SU-DHL-6 (cell line): Measurements from ENCODE around the gene SCAPER.

ENCODE experiments used
- EZH2phosphoT487 ChIP-seq: fragments of 200-600 bp; sonication (generic), shearing (Covaris generic); conservative IDR thresholded peaks from 2 replicates; pipeline ENCODE4 v1.6.1; 2018; ENCODE audit warnings: mild to moderate bottlenecking, antibody characterized with exemption, low read length, moderate library complexity, mixed read lengths
- TF ChIP-seq, protein P1 (sequence below): fragments of 200-600 bp; sonication (generic); IDR thresholded peaks from one replicate; pipeline ENCODE4 v1.5.1; 2017; ENCODE audit warnings: antibody characterized with exemption, mild to moderate bottlenecking, low read length, moderate library complexity; ENCODE audit not compliant: insufficient read depth, poor library complexity, severe bottlenecking

DNA sequence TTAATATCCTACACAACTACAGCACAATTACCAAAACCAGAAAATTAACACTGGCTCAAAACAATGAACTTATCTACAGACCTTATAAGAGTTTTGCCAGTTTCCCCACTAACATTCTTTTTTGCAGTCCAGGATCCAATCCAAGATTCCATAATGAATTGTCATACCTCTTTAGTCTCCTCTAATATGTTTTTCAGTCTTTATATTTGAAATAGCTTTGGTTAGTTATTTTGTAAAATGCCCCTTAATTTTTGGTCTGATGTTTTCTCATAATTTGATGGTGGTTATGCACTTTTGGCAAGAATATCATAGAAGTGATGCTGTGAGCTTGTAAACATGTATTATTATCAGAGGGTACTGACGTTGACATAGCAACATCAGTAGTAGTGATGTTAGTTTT lies 444.3 kb downstream of the SCAPER start:
- TF ChIP-seq, protein P1, sequence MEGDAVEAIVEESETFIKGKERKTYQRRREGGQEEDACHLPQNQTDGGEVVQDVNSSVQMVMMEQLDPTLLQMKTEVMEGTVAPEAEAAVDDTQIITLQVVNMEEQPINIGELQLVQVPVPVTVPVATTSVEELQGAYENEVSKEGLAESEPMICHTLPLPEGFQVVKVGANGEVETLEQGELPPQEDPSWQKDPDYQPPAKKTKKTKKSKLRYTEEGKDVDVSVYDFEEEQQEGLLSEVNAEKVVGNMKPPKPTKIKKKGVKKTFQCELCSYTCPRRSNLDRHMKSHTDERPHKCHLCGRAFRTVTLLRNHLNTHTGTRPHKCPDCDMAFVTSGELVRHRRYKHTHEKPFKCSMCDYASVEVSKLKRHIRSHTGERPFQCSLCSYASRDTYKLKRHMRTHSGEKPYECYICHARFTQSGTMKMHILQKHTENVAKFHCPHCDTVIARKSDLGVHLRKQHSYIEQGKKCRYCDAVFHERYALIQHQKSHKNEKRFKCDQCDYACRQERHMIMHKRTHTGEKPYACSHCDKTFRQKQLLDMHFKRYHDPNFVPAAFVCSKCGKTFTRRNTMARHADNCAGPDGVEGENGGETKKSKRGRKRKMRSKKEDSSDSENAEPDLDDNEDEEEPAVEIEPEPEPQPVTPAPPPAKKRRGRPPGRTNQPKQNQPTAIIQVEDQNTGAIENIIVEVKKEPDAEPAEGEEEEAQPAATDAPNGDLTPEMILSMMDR, result no peak
- no peak for TF ChIP-seq EZH2phosphoT487
